Measurements from ENCODE around the gene ZNF639. TPM values are rescaled to one million over a fixed set of nuclear protein-coding genes. Genes with fewer than 3 reads are reported as not detected.
"Not testable (repeated sequence)": the region's sequence is repeated elsewhere in the genome, so short reads cannot be mapped to it uniquely, and the experiment has no call there.

The ZNF639 gene, protein sequence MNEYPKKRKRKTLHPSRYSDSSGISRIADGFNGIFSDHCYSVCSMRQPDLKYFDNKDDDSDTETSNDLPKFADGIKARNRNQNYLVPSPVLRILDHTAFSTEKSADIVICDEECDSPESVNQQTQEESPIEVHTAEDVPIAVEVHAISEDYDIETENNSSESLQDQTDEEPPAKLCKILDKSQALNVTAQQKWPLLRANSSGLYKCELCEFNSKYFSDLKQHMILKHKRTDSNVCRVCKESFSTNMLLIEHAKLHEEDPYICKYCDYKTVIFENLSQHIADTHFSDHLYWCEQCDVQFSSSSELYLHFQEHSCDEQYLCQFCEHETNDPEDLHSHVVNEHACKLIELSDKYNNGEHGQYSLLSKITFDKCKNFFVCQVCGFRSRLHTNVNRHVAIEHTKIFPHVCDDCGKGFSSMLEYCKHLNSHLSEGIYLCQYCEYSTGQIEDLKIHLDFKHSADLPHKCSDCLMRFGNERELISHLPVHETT
- total RNA-seq = 10 to 100 TPM in 3 of 4 donors, 1 to 10 TPM in 1; 9.0 to 42.1 (median 21.9) TPM

DNA sequence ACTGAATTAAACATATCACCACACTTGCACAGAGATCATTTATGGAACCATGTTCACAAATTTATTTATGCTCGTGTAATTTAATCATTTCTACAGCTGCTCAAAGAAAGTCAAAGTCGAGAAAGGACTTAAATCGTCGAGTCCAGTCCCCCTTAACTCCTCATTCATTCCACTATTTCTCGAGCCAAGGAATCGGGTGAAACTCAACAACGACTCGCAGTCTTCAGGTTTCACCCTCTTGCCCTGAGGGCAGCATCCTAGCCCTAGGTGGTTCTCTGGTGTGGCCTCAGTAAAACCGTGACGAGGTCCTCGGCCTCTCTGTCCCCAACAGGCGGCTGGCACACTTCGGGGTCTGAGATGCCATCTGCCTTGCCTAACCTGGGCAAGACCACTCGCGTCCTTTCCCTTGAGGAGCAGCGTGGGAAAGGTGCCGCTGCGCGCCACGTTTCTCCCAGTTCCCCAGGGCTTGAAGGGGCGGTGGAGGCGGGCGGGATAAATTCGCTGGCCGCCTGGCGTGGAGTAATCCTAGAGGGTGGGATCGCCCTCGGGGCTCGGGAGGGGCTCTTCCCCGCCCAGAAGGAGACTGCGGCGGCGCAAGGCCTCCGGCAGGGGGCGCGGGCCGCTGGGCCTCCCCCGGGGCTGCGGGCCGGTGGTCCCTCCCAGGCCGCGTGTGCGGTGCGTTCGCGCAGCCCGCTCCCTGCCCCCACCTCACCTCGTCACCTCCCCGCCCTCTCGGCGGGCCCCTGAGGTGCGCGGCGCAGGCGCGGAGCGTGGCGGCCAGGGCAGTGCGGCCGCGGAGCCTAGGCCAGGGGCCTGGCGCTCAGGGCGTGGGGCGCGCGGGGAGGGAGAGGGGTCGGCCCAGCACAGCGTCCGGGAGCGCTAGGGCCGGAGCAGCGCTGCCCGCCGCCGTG is at the start of gene ZNF639:
Gene ZNF639 (plus strand): TSS at position 746 of the 911 bp plus-strand sequence. CDS start 5,263 bp downstream, outside the sequence.
- WGBS, 2 donors (ENCODE audit: low coverage in 1 of 2) = 0 to 5% methylated on average over 4 to 53 of the region's 75 CpGs
- Histone ChIP-seq H3K4me1 (peaks cover 13 to 33% (median 22%) of the 10 kb centered on the region in 4 donors), H3K4me3 (peak within 1 kb of the TSS; percentile 77 to 90 (median 90)), H3K27ac (peak within 1 kb of the TSS; percentile 92 to 98 (median 97)), H3K9me3 (no peaks in the 10 kb centered on the region), H3K27me3 (no peaks in the 10 kb centered on the region), H3K36me3 (no peaks in the 10 kb centered on the region)
- peak; percentile 83 for DNase-seq
- TF ChIP-seq POLR2AphosphoS5 (IDR thresholded peaks at IDR 0.05) = peak; percentile 30 to 90 (median 70)
- no peak for TF ChIP-seq EP300 (IDR thresholded peaks at IDR 0.05; ENCODE audit: low read depth)
- TF ChIP-seq, protein P1, sequence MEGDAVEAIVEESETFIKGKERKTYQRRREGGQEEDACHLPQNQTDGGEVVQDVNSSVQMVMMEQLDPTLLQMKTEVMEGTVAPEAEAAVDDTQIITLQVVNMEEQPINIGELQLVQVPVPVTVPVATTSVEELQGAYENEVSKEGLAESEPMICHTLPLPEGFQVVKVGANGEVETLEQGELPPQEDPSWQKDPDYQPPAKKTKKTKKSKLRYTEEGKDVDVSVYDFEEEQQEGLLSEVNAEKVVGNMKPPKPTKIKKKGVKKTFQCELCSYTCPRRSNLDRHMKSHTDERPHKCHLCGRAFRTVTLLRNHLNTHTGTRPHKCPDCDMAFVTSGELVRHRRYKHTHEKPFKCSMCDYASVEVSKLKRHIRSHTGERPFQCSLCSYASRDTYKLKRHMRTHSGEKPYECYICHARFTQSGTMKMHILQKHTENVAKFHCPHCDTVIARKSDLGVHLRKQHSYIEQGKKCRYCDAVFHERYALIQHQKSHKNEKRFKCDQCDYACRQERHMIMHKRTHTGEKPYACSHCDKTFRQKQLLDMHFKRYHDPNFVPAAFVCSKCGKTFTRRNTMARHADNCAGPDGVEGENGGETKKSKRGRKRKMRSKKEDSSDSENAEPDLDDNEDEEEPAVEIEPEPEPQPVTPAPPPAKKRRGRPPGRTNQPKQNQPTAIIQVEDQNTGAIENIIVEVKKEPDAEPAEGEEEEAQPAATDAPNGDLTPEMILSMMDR (IDR thresholded peaks at IDR 0.05) = peak; percentile 58 to 90 (median 78)
- TF ChIP-seq POLR2A (IDR thresholded peaks at IDR 0.05) = no peak
- in situ Hi-C loops (cut with MboI; ENCODE audit: low pct_ligation_motif_present in 1 of 4, low pct_unique_long_range_greater_than_20kb in 1 of 4, low sequenced_read_pairs in 3 of 4) = loop anchor here in 2 of 4 donors (25.0 kb wide), 1 partner anchor 210 kb away; no protein-coding TSS in a partner anchor
- intact Hi-C loops (cut with DNase I; ENCODE audit: low total_unique reads) = loop anchor here (5.0 kb wide), 1 partner anchor 175 kb away; the partner anchor contains the start of gene PIK3CA

DNA sequence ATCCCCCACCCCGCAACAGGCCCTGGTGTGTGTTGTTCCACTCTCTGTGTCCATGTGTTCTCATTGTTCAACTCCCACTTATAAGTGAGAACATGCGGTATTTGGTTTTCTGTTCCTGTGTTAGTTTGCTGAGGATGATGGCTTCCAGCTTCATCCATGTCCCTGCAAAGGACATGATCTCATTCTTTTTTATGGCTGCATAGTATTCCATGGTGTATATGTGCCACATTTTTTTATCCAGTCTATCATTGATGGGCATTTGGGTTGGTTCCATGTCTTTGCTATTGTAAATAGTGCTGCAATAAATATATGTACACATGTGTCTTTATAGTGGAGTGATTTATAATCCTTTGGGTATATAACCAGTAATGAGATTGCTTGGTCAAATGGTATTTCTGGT is 48.4 kb upstream of the ZNF639 start:
- in situ Hi-C loops (cut with MboI; ENCODE audit: low pct_ligation_motif_present in 1 of 4, low pct_unique_long_range_greater_than_20kb in 1 of 4, low sequenced_read_pairs in 3 of 4); H3K4me3 ChIP-seq; H3K4me1 ChIP-seq; H3K36me3 ChIP-seq; H3K27ac ChIP-seq; H3K27me3 ChIP-seq; DNase-seq; intact Hi-C loops (cut with DNase I; ENCODE audit: low total_unique reads); H3K9me3 ChIP-seq: not testable (repeated sequence)
- WGBS, 2 donors (ENCODE audit: low coverage in 1 of 2) = 92 to 100% methylated on average over 2 of the region's 2 CpGs

DNA sequence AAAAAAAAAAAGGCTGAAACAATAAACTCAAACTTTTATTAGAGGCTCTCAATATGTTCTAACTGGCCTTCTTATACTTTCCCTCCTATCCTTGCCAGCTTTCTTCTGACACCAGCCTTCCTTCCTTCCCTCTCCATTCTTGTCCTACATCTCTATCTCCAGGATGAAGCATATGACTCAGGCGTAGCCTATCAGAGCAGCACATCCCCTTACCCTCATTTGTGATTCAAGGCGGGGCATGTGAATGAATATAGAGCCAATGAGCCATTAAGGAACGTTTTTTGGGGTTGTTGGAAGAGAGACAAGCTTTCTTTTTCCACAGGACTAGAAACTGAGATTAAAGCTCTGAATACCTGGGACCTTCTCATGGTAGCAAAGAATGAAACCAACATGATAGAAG is 46.8 kb upstream of the ZNF639 start:
- no peaks in the 10 kb centered on the region for H3K36me3 ChIP-seq
- no peaks in the 10 kb centered on the region for H3K27me3 ChIP-seq
- no peaks in the 10 kb centered on the region for H3K9me3 ChIP-seq
- TF ChIP-seq POLR2AphosphoS5 (IDR thresholded peaks at IDR 0.05) (no peak), EP300 (IDR thresholded peaks at IDR 0.05; ENCODE audit: low read depth) (no peak), POLR2A (IDR thresholded peaks at IDR 0.05) (no peak)
- TF ChIP-seq, protein P1 (IDR thresholded peaks at IDR 0.05) = no peak
- no peak for DNase-seq
- H3K27ac ChIP-seq = no peak overlapping the region
- in situ Hi-C loops (cut with MboI; ENCODE audit: low pct_ligation_motif_present in 1 of 4, low pct_unique_long_range_greater_than_20kb in 1 of 4, low sequenced_read_pairs in 3 of 4) = no loop called here
- intact Hi-C loops (cut with DNase I; ENCODE audit: low total_unique reads) = no loop called here
- no peak overlapping the region for H3K4me3 ChIP-seq
- WGBS, 2 donors (ENCODE audit: low coverage in 1 of 2) = 42 to 67% methylated on average over 2 to 3 of the region's 3 CpGs
- H3K4me1 ChIP-seq = no peaks in the 10 kb centered on the region

DNA sequence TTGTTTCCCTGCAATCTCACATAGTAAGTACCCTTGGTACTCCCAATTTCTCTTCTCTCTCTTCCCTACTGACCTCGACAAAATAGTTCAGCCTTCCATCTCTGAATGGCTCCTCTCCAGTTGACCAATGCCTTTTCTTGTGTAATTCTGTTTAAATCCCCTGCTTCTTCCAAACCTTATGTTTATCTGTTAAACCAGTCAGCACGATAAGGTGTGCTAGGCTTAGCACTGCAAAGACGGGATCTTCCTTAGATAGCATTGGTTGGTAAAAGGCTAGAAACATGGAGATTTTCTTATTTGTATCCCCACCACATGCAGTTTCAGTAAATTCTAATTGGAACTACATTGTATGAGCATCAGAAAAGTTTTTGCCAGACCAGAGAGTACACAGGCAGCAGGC is 46.1 kb upstream of the ZNF639 start:
- Histone ChIP-seq H3K27me3 (no peaks in the 10 kb centered on the region), H3K4me1 (no peaks in the 10 kb centered on the region), H3K4me3 (no peak overlapping the region), H3K36me3 (no peaks in the 10 kb centered on the region), H3K27ac (no peak overlapping the region), H3K9me3 (no peaks in the 10 kb centered on the region)
- in situ Hi-C loops (cut with MboI; ENCODE audit: low pct_ligation_motif_present in 1 of 4, low pct_unique_long_range_greater_than_20kb in 1 of 4, low sequenced_read_pairs in 3 of 4) = no loop called here
- no peak for DNase-seq
- intact Hi-C loops (cut with DNase I; ENCODE audit: low total_unique reads) = no loop called here
- TF ChIP-seq POLR2A (IDR thresholded peaks at IDR 0.05) = no peak
- TF ChIP-seq, protein P1 (IDR thresholded peaks at IDR 0.05) = no peak
- WGBS, 2 donors (ENCODE audit: low coverage in 1 of 2) = 86 to 89% methylated on average over 3 of the region's 3 CpGs
